ENCODE data around the gene KIF3C. TPM values are rescaled to one million over a fixed set of nuclear protein-coding genes. Genes with fewer than 3 reads are reported as not detected.

KIF3C gene
- polyA plus RNA-seq, 1 donor from 2014 or later, result 53.6 TPM

- H3K9me2 ChIP-seq (ENCODE audit: insufficient read depth, low read length), result no peaks in the 10 kb centered on the region
- peaks cover 5% of the 10 kb centered on the region for H3K36me3 ChIP-seq (ENCODE audit: insufficient read depth, low read length)
- no peak overlapping the region for H3K4me3 ChIP-seq (ENCODE audit: low read length)
- H3K27ac ChIP-seq (ENCODE audit: low read length), result no peak overlapping the region
- H3K9ac ChIP-seq (ENCODE audit: low read length), result no peak overlapping the region
- no peaks in the 10 kb centered on the region for H3F3A ChIP-seq (ENCODE audit: insufficient read depth, low read length, poor library complexity, severe bottlenecking)
- peaks cover 2% of the 10 kb centered on the region for H4K20me1 ChIP-seq (ENCODE audit: insufficient read depth)
- no peak overlapping the region for H2AFZ ChIP-seq (ENCODE audit: low read depth, low read length)
- H3K4me2 ChIP-seq (ENCODE audit: low read length), result no peak overlapping the region
- H3K27me3 ChIP-seq (ENCODE audit: insufficient read depth, low read depth, low read length), result no peaks in the 10 kb centered on the region
- peaks cover 20% of the 10 kb centered on the region for H3K79me2 ChIP-seq (replicated peaks; ENCODE audit: insufficient read depth, low read length)
- no peaks in the 10 kb centered on the region for H3K9me3 ChIP-seq (ENCODE audit: low read length)
- TF ChIP-seq TAF1 (IDR thresholded peaks at IDR 0.05; ENCODE audit: low read depth), result no peak
Measured at GRCh38 chr2:25955869-25956535, 26.3 kb downstream of the KIF3C start.

- Histone ChIP-seq H3K27ac (ENCODE audit: low read length) (no peak overlapping the region), H3K27me3 (ENCODE audit: insufficient read depth, low read depth, low read length) (no peaks in the 10 kb centered on the region), H3K79me2 (replicated peaks; ENCODE audit: insufficient read depth, low read length) (peaks cover 11% of the 10 kb centered on the region), H4K20me1 (ENCODE audit: insufficient read depth) (no peaks in the 10 kb centered on the region), H3K4me3 (ENCODE audit: low read length) (no peak overlapping the region), H3F3A (ENCODE audit: insufficient read depth, low read length, poor library complexity, severe bottlenecking) (no peaks in the 10 kb centered on the region), H3K9ac (ENCODE audit: low read length) (no peak overlapping the region), H3K9me3 (ENCODE audit: low read length) (no peaks in the 10 kb centered on the region), H3K4me2 (ENCODE audit: low read length) (no peak overlapping the region), H2AFZ (ENCODE audit: low read depth, low read length) (no peak overlapping the region), H3K36me3 (ENCODE audit: insufficient read depth, low read length) (peaks cover 5% of the 10 kb centered on the region), H3K9me2 (ENCODE audit: insufficient read depth, low read length) (no peaks in the 10 kb centered on the region)
- TF ChIP-seq TAF1 (IDR thresholded peaks at IDR 0.05; ENCODE audit: low read depth) (no peak), SMC3 (conservative IDR thresholded peaks at IDR 0.05; ENCODE audit: poor library complexity) (no peak), MXI1 (conservative IDR thresholded peaks at IDR 0.05; ENCODE audit: poor library complexity, severe bottlenecking) (no peak), REST (IDR thresholded peaks at IDR 0.05; ENCODE audit: borderline replicate concordance) (no peak), EZH2 (IDR thresholded peaks at IDR 0.05; ENCODE audit: borderline replicate concordance, insufficient read depth, low read length, poor library complexity, severe bottlenecking) (no peak), POLR2AphosphoS5 (IDR thresholded peaks at IDR 0.05) (no peak), EP300 (conservative IDR thresholded peaks at IDR 0.05; ENCODE audit: poor library complexity, severe bottlenecking) (no peak), RAD21 (conservative IDR thresholded peaks at IDR 0.05) (no peak), CTCF (IDR thresholded peaks at IDR 0.05; ENCODE audit: poor library complexity, severe bottlenecking) (no peak)
Measured at GRCh38 chr2:25955036-25955435, 27.3 kb downstream of the KIF3C start.

All from neural cell (in vitro differentiated cells).